ENCODE data around the gene C1QTNF6. TPM values are rescaled to one million over a fixed set of nuclear protein-coding genes. Genes with fewer than 3 reads are reported as not detected.

Gene C1QTNF6
- polyA plus RNA-seq, 1 donor (not counting 4 experiments of a cell fraction or from before 2014, with no cell fraction given): 17.1 TPM

DNA sequence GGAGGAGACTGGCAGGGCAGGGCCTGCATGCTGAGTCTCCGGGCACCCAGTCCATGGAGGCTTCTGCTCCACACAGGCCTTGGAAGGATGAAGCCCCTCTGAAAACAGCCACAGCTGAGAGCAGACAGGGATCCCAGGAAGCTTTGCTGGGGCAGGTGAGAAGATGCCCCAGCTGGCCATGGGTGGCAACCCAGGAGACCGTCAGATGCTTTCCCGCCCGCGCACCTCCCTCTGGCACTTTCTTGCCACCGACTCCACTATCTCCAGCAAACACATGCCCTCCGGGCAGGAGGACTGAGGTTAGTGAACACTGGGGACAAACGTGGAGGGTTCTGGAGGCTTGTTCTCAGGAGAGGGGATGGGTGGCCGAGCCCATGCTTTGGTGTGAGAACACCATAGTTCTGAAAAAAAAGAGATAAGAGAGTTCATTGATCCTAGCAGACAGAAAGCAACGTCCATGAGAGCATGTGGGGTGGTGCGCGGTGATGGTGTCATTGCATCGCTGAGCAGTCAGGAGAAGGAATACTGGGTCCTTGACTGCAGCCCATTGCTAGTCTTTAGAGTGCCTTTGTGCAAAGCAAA is 2.3 kb downstream of the C1QTNF6 start:
- Histone ChIP-seq H3K9ac (ENCODE audit: control insufficient read depth, extremely low read depth, insufficient read depth, low read length) (no peak overlapping the region), H3K4me1 (ENCODE audit: control insufficient read depth, extremely low read depth, insufficient read depth, low read length) (peaks cover 43% of the 10 kb centered on the region)

DNA sequence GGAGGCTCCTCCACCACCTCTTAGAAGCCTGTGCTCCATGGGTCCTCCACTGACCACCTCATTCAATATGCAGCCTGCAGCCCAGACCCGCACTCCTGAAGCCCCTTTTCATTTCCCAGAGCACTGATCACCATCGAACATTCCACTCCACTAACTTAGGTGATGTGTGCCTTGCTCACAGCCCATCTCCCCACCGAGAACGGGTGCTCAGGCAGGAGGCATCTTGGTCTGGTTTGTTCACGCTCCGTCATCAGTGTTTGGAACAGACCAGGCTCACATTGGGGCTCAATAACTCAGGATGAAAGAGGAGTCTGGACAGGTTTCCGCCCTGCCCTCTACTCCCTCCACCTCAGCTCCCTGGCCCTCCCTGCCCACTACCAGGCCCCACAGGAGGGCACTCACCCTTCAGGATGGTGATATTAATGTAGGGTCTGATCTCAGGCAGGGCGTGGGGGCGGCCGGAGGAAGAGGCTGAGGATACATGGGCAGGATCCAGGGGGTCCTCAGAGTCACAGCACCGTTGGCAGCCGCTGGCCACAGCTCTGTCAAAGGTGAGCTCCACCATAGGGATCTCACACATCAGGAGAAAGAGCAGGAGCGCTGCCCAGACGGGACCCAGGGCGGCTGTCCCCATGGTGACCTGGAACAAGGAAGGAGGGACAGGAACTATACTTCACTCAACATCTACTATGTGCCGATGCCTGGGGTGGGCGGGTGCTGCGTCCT is 3.1 kb downstream of the C1QTNF6 start:
- TF ChIP-seq EZH2 (IDR thresholded peaks at IDR 0.05; ENCODE audit: low read length): no peak
- TF ChIP-seq, protein P1, sequence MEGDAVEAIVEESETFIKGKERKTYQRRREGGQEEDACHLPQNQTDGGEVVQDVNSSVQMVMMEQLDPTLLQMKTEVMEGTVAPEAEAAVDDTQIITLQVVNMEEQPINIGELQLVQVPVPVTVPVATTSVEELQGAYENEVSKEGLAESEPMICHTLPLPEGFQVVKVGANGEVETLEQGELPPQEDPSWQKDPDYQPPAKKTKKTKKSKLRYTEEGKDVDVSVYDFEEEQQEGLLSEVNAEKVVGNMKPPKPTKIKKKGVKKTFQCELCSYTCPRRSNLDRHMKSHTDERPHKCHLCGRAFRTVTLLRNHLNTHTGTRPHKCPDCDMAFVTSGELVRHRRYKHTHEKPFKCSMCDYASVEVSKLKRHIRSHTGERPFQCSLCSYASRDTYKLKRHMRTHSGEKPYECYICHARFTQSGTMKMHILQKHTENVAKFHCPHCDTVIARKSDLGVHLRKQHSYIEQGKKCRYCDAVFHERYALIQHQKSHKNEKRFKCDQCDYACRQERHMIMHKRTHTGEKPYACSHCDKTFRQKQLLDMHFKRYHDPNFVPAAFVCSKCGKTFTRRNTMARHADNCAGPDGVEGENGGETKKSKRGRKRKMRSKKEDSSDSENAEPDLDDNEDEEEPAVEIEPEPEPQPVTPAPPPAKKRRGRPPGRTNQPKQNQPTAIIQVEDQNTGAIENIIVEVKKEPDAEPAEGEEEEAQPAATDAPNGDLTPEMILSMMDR (optimal IDR thresholded peaks at IDR 0.05 in 1 of 3, IDR thresholded peaks at IDR 0.05 in 1 of 3, conservative IDR thresholded peaks at IDR 0.05 in 1 of 3; ENCODE audit: extremely low read depth in 1 of 3, insufficient read depth in 2 of 3, low read length in 3 of 3): no peak
- no peaks in the 10 kb centered on the region for H4K20me1 ChIP-seq (ENCODE audit: control insufficient read depth, extremely low read depth, insufficient read depth, low read length)
- no peak overlapping the region for H3K27ac ChIP-seq (ENCODE audit: control insufficient read depth, insufficient read depth, low read length)
- H3K27me3 ChIP-seq (ENCODE audit: control insufficient read depth, extremely low read depth, insufficient read depth, low read length): no peaks in the 10 kb centered on the region
- peaks cover 11% of the 10 kb centered on the region for H3K79me2 ChIP-seq (ENCODE audit: control insufficient read depth, insufficient read depth, low read length)
- no peak overlapping the region for H3K4me2 ChIP-seq (ENCODE audit: control insufficient read depth, extremely low read depth, insufficient read depth, low read depth, low read length)
- DNase-seq (ENCODE audit: low read depth, low spot score): no peak
- H3K4me1 ChIP-seq (ENCODE audit: control insufficient read depth, extremely low read depth, insufficient read depth, low read length): peaks cover 37% of the 10 kb centered on the region
- H3K4me3 ChIP-seq (ENCODE audit: control insufficient read depth in 2 of 3, extremely low read depth in 1 of 3, insufficient read depth in 2 of 3, low read depth in 1 of 3, low read length in 3 of 3): no peak overlapping the region
- H3K9me1 ChIP-seq (ENCODE audit: control insufficient read depth, extremely low read depth, insufficient read depth, low read length): no peaks in the 10 kb centered on the region
- dilution Hi-C loops (cut with MboI; ENCODE audit: extremely low pct_ligation_motif_present, low sequenced_read_pairs): no loop called here
- no peak overlapping the region for H2AFZ ChIP-seq (ENCODE audit: control insufficient read depth, low read length)
- H3K9me3 ChIP-seq (ENCODE audit: control insufficient read depth, low read depth, low read length): no peaks in the 10 kb centered on the region
- H3K36me3 ChIP-seq (ENCODE audit: control insufficient read depth in 2 of 2, extremely low read depth in 1 of 2, insufficient read depth in 2 of 2, low read length in 2 of 2): peaks cover 13 to 21% of the 10 kb centered on the region in 2 experiments
- no peak for FAIRE-seq
- H3K9ac ChIP-seq (ENCODE audit: control insufficient read depth, extremely low read depth, insufficient read depth, low read length): no peak overlapping the region

More for the DNA sequence above, 2.3 kb downstream of the C1QTNF6 start:
- H3K27ac ChIP-seq (ENCODE audit: control insufficient read depth, insufficient read depth, low read length): no peak overlapping the region
- H3K4me2 ChIP-seq (ENCODE audit: control insufficient read depth, extremely low read depth, insufficient read depth, low read depth, low read length): no peak overlapping the region
- H4K20me1 ChIP-seq (ENCODE audit: control insufficient read depth, extremely low read depth, insufficient read depth, low read length): no peaks in the 10 kb centered on the region
- no peaks in the 10 kb centered on the region for H3K27me3 ChIP-seq (ENCODE audit: control insufficient read depth, extremely low read depth, insufficient read depth, low read length)
- no peak for DNase-seq (ENCODE audit: low read depth, low spot score)
- TF ChIP-seq, protein P1 (optimal IDR thresholded peaks at IDR 0.05 in 1 of 3, IDR thresholded peaks at IDR 0.05 in 1 of 3, conservative IDR thresholded peaks at IDR 0.05 in 1 of 3; ENCODE audit: extremely low read depth in 1 of 3, insufficient read depth in 2 of 3, low read length in 3 of 3): no peak
- no peak for TF ChIP-seq EZH2 (IDR thresholded peaks at IDR 0.05; ENCODE audit: low read length)
- peaks cover 11% of the 10 kb centered on the region for H3K79me2 ChIP-seq (ENCODE audit: control insufficient read depth, insufficient read depth, low read length)
- peaks cover 13 to 21% of the 10 kb centered on the region in 2 experiments for H3K36me3 ChIP-seq (ENCODE audit: control insufficient read depth in 2 of 2, extremely low read depth in 1 of 2, insufficient read depth in 2 of 2, low read length in 2 of 2)
- FAIRE-seq: no peak
- H3K4me3 ChIP-seq (ENCODE audit: control insufficient read depth in 2 of 3, extremely low read depth in 1 of 3, insufficient read depth in 2 of 3, low read depth in 1 of 3, low read length in 3 of 3): no peak overlapping the region
- H3K9me3 ChIP-seq (ENCODE audit: control insufficient read depth, low read depth, low read length): no peaks in the 10 kb centered on the region
- H2AFZ ChIP-seq (ENCODE audit: control insufficient read depth, low read length): no peak overlapping the region
- dilution Hi-C loops (cut with MboI; ENCODE audit: extremely low pct_ligation_motif_present, low sequenced_read_pairs): no loop called here
- H3K9me1 ChIP-seq (ENCODE audit: control insufficient read depth, extremely low read depth, insufficient read depth, low read length): no peaks in the 10 kb centered on the region

Measured in keratinocyte (primary cell).